ENCODE data around the gene LATS1.

Gene LATS1

DNA sequence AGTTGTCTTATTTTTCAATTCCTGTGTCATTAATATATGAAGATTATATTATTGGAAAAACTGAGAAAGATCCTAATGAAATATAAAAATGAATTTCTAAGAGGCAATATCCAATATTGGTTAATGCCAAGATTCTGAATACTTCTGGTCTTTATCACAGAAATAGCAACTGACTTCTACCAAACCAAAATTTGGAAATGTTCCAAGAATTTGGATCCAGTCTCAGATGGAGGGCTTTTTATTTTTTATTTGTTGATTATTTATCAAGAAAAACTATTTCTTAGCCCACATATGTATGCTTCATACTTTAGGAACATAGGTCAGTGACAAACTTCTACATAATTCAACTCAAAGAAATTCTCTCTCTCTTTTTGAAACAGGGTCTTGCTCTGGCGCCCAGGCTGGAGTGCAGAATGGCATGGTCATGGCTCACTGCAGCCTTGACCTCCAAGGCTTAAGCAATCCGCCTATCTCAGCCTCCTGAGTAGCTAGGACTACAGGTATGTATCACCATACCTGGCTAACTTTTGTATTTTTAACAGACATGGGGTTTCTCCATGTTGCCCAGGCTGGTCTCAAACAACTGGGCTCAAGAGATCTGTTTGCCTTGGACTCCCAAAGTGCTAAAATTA is 15.3 kb upstream of the LATS1 start:
- Histone ChIP-seq H3K4me3 (no peak overlapping the region), H3K27ac (no peak overlapping the region)

- no peak overlapping the region for H3K4me3 ChIP-seq
- H3K27ac ChIP-seq, result peak overlapping the region in 1 of 21 experiments; percentile 11
These were observed 11.9 kb upstream of the LATS1 start for GRCh38 chr6:149729824-149730223.

DNA sequence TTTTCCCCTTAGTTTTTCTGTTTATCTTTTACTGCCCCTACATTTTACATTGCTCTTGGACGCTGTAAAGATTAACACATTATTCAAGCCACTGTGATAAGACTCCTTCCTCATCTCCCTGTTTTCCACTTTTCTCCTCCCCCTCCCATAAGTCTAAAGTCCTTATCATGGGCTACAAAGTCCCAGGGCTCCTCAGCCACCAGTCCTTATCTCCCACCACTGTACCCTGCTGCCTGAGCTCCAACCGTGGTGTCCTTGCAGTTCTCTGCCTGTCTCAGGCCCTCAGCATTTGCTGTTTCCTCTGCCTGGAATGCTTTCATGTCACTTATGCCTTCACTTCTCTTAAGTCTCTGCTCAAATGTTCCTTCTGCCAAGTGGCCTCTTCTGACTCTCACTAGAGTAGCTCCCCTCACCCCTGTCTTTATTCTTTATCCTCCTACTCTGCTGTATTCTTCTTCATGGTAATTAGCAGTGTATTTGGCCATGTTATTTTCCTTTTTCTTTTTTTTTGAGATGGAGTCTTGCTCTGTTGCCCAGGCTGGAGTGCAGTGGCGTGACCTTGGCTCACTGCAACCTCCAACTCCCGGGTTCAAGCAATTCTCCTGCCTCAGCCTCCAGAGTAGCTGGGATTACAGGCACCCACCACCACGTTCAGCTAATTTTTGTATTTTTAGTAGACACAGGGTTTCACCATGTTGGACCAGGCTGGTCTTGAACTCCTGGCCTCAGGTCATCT is 10.8 kb upstream of the LATS1 start:
- Histone ChIP-seq H3K27ac (peak overlapping the region in 6 of 21 experiments; percentile 3 to 60 (median 36)), H3K4me3 (no peak overlapping the region)

DNA sequence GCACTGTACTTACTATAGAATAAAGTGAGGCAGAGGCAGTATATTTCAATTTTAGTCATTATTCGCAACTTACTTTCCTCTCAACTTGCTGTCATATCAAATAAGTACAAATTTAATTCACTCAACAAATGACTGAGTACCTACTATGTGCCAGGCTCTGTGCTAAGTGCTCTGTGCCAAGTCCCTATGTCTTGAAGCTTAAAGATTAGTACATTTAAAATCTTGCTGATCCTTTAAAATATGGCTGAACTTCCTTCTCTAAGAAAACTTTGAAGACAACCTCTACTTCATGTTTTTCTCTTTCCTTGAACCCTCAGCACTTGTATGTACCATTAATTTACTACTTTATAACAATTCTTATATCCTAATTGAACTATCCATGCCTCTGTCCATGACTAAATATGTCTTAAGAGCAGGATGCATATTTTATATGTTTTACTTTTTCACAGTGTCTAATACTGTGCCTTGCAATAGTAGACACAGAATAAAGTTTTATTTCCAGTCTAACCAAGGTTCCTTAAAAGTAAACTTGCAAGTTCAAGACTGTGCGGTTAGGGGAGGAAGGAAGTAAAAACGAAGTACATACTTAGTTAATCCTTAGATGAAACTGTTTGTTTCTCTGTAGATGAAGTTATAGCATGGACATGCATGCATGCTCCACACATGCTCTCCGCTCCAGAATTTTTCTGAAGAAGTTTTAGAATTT is 10.0 kb upstream of the LATS1 start:
- Histone ChIP-seq H3K27ac (peak overlapping the region in 4 of 21 experiments; percentile 15 to 60 (median 42)), H3K4me3 (no peak overlapping the region)

- Histone ChIP-seq H3K4me3 (no peak overlapping the region), H3K27ac (no peak overlapping the region)
These were observed 7.9 kb upstream of the LATS1 start for GRCh38 chr6:149725785-149726184.

DNA sequence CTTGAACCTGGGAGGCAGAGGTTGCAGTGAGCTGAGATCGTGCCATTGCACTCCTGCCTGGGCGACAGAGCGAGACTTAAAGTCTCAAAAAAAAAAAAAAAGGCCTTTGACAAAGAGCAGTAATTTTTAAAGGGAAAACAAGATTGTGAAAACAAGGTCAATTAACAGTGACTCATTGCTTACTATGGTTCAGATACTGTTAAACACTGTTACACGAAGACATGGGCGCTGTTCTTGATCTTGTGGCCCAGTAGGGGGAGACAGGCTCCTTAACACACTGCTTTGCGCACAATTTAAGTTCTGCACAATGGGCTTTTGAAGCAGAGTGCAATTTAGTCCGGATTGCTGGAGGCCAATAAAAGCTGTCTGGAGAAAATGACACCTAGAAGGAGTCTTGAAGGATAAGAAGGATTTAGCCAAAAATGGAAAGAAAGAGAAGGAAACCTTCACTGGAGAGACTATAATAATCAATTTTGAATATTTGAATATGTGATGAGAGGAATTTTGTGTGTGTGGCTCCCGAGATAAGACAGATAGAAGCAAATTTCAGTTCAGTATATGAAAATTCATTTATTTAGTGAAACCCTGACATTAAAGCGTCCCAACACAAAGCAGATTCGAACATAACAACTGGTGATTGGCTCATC is 6.0 kb upstream of the LATS1 start:
- no peak overlapping the region for H3K27ac ChIP-seq
- no peak overlapping the region for H3K4me3 ChIP-seq

GRCh38 chr6:149723262-149723661 is 5.4 kb upstream of the LATS1 start:
- no peak overlapping the region for H3K27ac ChIP-seq

DNA sequence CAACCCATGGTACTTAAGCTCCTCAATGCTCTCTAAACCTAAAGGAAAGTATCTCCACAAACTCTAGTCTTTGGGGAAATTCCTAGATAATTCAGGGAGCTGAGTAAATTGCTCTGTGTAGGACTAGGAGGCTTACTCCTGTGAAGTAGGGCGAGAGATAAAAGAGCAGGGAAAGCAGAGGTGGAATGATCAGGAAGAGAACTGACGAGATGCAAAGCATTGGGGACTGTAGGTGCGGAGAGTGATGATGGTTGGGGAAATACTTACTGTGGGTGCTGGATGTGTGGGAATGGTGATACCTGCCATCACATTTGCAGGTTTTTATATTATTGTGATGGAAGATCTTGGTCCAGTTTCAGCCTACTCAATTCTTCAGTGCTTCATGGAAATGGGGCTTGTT is 1.6 kb upstream of the LATS1 start:
- Histone ChIP-seq H3K4me3 (no peak overlapping the region), H3K27ac (no peak overlapping the region)

More at GRCh38 chr6:149723262-149723661, 5.4 kb upstream of the LATS1 start:
- H3K4me3 ChIP-seq, result no peak overlapping the region

GRCh38 chr6:149717255-149717587 is 680 bp downstream of the LATS1 start:
- Histone ChIP-seq H3K27ac (peak overlapping the region; percentile 73 to 100 (median 98)), H3K4me3 (peak overlapping the region; percentile 74 to 99 (median 86))

GRCh38 chr6:149716181-149716963 is 1.5 kb downstream of the LATS1 start:
- peak overlapping the region in 12 of 21 experiments; percentile 12 to 100 (median 98) for H3K27ac ChIP-seq
- H3K4me3 ChIP-seq, result peak overlapping the region; percentile 74 to 99 (median 86)

- no peak overlapping the region for H3K27ac ChIP-seq
- H3K4me3 ChIP-seq, result no peak overlapping the region
These were observed 3.5 kb downstream of the LATS1 start for GRCh38 chr6:149714442-149714841.

- no peak overlapping the region for H3K27ac ChIP-seq
These were observed 6.2 kb downstream of the LATS1 start for GRCh38 chr6:149711711-149712110.

GRCh38 chr6:149701714-149702113 is 16.2 kb downstream of the LATS1 start:
- Histone ChIP-seq H3K27ac (peak overlapping the region in 2 of 21 experiments; percentile 1 to 26), H3K4me3 (no peak overlapping the region)

More at GRCh38 chr6:149711711-149712110, 6.2 kb downstream of the LATS1 start:
- no peak overlapping the region for H3K4me3 ChIP-seq

- Histone ChIP-seq H3K27ac (no peak overlapping the region), H3K4me3 (no peak overlapping the region)
These were observed 18.8 kb downstream of the LATS1 start for GRCh38 chr6:149699150-149699549.

DNA sequence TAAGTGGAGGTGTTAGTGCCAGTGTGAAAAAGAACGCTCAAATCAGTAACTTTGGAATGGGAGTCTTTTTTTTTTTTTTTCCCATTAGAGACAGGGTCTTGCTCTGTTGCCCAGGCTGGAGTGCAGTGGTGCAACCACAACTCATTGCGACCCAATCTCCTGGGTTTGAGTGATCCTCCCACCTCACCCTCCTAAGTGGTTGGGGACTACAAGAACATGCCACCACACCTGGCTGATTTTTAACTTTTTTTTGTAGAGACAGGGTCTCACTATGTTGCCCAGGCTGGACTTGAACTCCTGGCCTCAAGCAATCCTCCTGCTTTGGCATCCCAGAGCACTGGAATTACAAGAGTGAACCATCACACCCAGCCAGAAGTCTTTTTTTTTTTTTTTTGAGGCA is 19.7 kb downstream of the LATS1 start:
- no peak overlapping the region for H3K4me3 ChIP-seq

DNA sequence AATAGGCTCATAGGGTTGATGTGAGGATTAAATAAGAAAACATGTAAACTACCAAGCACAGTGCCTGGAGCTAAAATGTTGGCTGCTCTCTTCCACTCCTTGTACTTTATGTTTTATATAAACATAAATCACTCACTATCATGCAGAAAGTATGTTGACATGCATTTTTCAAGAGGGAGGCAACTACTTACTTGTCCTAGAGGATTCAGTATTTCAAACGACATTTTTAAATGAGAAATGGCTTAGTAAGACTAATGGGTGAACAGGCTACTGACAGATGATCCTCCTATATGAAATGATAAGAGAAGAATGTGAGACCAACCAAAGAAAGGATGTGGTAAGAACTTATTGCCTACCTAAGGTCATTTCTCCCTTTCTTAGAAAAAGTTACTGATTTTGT is 21.0 kb downstream of the LATS1 start:
- Histone ChIP-seq H3K4me3 (no peak overlapping the region), H3K27ac (no peak overlapping the region)

More for the DNA sequence above, 19.7 kb downstream of the LATS1 start:
- no peak overlapping the region for H3K27ac ChIP-seq

DNA sequence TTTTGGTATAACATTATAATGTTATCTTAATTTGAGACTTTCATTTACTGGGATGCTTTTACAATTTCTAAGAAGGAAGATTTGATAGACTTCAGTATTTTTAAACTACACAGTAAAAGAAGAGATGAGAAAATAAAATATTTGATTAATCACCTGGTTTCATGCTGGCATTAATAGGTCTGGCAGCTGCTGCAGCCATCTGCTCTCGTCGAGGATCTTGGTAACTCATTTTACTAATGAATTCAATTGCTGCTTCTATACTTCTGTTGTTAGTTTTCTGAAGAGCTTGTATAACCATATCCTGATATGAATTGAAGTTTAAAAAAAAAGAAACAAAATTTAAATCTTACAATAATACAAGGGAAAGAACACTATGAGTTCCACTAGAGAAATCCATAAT is 23.0 kb downstream of the LATS1 start:
- no peak overlapping the region for H3K4me3 ChIP-seq
- H3K27ac ChIP-seq, result no peak overlapping the region

DNA sequence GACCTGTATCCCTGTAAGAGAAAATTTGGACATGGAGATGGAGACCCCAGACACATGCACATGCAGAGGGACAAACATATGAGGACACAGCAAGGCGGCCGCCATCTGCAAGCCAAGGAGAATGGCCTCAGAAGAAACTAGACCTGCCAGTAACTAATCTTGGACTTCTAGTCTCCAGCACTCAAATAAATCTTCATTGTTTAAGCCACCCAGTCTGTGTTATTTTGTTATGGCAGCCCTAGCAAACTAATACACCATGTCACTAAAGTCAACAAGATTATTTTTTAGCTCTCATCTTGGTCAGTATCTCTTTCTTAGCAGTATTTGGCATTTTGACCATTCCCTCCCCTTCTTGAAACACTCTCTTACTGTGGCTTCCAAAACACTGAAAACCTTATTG is 26.7 kb downstream of the LATS1 start:
- H3K4me3 ChIP-seq, result no peak overlapping the region
- no peak overlapping the region for H3K27ac ChIP-seq

GRCh38 chr6:149686230-149686629 is 31.7 kb downstream of the LATS1 start:
- no peak overlapping the region for H3K27ac ChIP-seq

More at GRCh38 chr6:149686230-149686629, 31.7 kb downstream of the LATS1 start:
- H3K4me3 ChIP-seq, result no peak overlapping the region
